IPS-15b (cell line): ENCODE measurements around the gene TRPM8.

ENCODE experiments used
- H3K27me3 ChIP-seq: one replicate; pipeline ENCODE4 v1.6.1; 2013; ENCODE audit warnings: low read length; ENCODE audit not compliant: control insufficient read depth, insufficient read depth
- H3K36me3 ChIP-seq: one replicate; pipeline ENCODE4 v1.6.1; 2013; ENCODE audit warnings: low read length; ENCODE audit not compliant: control insufficient read depth, insufficient read depth
- H3K4me1 ChIP-seq: one replicate; pipeline ENCODE4 v1.6.1; 2013; ENCODE audit warnings: mild to moderate bottlenecking, low read length; ENCODE audit not compliant: control insufficient read depth, insufficient read depth
- H3K4me3 ChIP-seq: one replicate; pipeline ENCODE4 v1.5.1; 2013; ENCODE audit warnings: low read depth, low read length
- H3K9ac ChIP-seq: one replicate; pipeline ENCODE4 v1.6.1; 2013; ENCODE audit warnings: low read depth, mild to moderate bottlenecking, low read length
- H3K9me3 ChIP-seq: one replicate; pipeline ENCODE4 v1.6.1; 2013; ENCODE audit warnings: mild to moderate bottlenecking, low read length; ENCODE audit not compliant: control insufficient read depth, insufficient read depth

Gene TRPM8

DNA sequence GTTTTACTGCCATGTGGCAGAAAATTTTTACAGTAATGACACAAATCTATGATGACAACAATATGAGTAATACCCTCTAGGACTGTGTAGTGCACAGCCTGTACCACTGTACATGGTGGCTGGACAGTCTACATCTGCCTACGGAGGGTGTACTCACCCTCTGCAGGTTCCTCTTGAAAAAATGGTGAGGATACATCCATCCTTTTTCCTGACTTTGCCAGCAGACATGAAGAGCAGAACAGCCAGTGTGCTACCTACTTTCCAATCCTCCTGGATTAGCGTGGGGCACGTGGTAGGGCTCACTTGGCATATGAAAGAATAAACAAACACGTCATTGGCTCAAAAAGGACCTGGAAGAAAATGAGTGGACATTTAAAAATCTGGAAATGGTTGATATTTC lies 62.6 kb downstream of the TRPM8 start:
- no peaks in the 10 kb centered on the region for H3K4me1 ChIP-seq
- H3K27me3 ChIP-seq, result no peaks in the 10 kb centered on the region
- H3K9ac ChIP-seq, result no peak overlapping the region
- H3K9me3 ChIP-seq, result no peaks in the 10 kb centered on the region
- no peaks in the 10 kb centered on the region for H3K36me3 ChIP-seq
- no peak overlapping the region for H3K4me3 ChIP-seq

- Histone ChIP-seq H3K4me1 (no peaks in the 10 kb centered on the region), H3K27me3 (no peaks in the 10 kb centered on the region), H3K9me3 (no peaks in the 10 kb centered on the region), H3K36me3 (no peaks in the 10 kb centered on the region), H3K4me3 (no peak overlapping the region), H3K9ac (no peak overlapping the region)
Observed at GRCh38 chr2:233980955-233981561, 63.9 kb downstream of the TRPM8 start.

GRCh38 chr2:233981574-233982420 lies 64.6 kb downstream of the TRPM8 start:
- no peaks in the 10 kb centered on the region for H3K9me3 ChIP-seq
- no peak overlapping the region for H3K4me3 ChIP-seq
- no peaks in the 10 kb centered on the region for H3K4me1 ChIP-seq
- no peak overlapping the region for H3K9ac ChIP-seq
- no peaks in the 10 kb centered on the region for H3K36me3 ChIP-seq
- no peaks in the 10 kb centered on the region for H3K27me3 ChIP-seq

GRCh38 chr2:233982421-233983121 lies 65.4 kb downstream of the TRPM8 start:
- Histone ChIP-seq H3K4me1 (no peaks in the 10 kb centered on the region), H3K27me3 (no peaks in the 10 kb centered on the region), H3K4me3 (no peak overlapping the region), H3K36me3 (no peaks in the 10 kb centered on the region), H3K9me3 (no peaks in the 10 kb centered on the region), H3K9ac (no peak overlapping the region)

- no peaks in the 10 kb centered on the region for H3K27me3 ChIP-seq
- no peaks in the 10 kb centered on the region for H3K4me1 ChIP-seq
- no peak overlapping the region for H3K4me3 ChIP-seq
- H3K36me3 ChIP-seq, result no peaks in the 10 kb centered on the region
- no peak overlapping the region for H3K9ac ChIP-seq
- H3K9me3 ChIP-seq, result no peaks in the 10 kb centered on the region
Observed at GRCh38 chr2:233983445-233983844, 66.3 kb downstream of the TRPM8 start.

DNA sequence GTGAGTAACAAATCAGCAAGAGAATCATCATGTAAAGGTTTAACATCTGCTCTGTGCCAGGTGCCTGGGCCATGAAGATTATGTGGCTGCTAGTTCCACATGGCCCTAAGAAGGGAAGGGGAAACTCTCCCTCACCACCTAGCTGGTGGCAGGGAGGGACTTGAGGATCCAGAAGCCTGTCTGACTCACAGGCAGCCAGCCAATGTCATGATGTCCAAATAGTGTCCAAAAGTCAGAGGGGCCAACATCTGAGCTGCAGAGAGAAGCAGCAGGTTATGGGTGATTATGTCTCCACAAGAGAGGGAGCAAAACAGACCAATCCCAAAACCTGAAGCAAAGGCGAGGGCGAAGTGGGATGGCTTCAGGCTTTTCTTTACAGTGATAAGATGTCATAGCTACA lies 71.4 kb downstream of the TRPM8 start:
- Histone ChIP-seq H3K9ac (no peak overlapping the region), H3K9me3 (peaks cover 4% of the 10 kb centered on the region), H3K4me1 (no peaks in the 10 kb centered on the region), H3K4me3 (no peak overlapping the region), H3K36me3 (no peaks in the 10 kb centered on the region), H3K27me3 (no peaks in the 10 kb centered on the region)

GRCh38 chr2:233989221-233989858 lies 72.2 kb downstream of the TRPM8 start:
- Histone ChIP-seq H3K9ac (no peak overlapping the region), H3K4me3 (no peak overlapping the region), H3K9me3 (peaks cover 4% of the 10 kb centered on the region), H3K36me3 (no peaks in the 10 kb centered on the region), H3K27me3 (no peaks in the 10 kb centered on the region), H3K4me1 (no peaks in the 10 kb centered on the region)

GRCh38 chr2:233990261-233990798 lies 73.2 kb downstream of the TRPM8 start:
- Histone ChIP-seq H3K27me3 (no peaks in the 10 kb centered on the region), H3K4me3 (no peak overlapping the region), H3K36me3 (no peaks in the 10 kb centered on the region), H3K9me3 (peaks cover 4% of the 10 kb centered on the region), H3K4me1 (no peaks in the 10 kb centered on the region), H3K9ac (no peak overlapping the region)

- no peaks in the 10 kb centered on the region for H3K4me1 ChIP-seq
- H3K9me3 ChIP-seq, result peaks cover 4% of the 10 kb centered on the region
- no peak overlapping the region for H3K9ac ChIP-seq
- no peaks in the 10 kb centered on the region for H3K27me3 ChIP-seq
- no peak overlapping the region for H3K4me3 ChIP-seq
- H3K36me3 ChIP-seq, result no peaks in the 10 kb centered on the region
Observed at GRCh38 chr2:233991196-233991595, 74.0 kb downstream of the TRPM8 start.

GRCh38 chr2:233992513-233993217 lies 75.5 kb downstream of the TRPM8 start:
- H3K4me1 ChIP-seq, result no peaks in the 10 kb centered on the region
- H3K4me3 ChIP-seq, result no peak overlapping the region
- H3K9me3 ChIP-seq, result peaks cover 4% of the 10 kb centered on the region
- H3K36me3 ChIP-seq, result no peaks in the 10 kb centered on the region
- no peak overlapping the region for H3K9ac ChIP-seq
- H3K27me3 ChIP-seq, result no peaks in the 10 kb centered on the region

- no peaks in the 10 kb centered on the region for H3K27me3 ChIP-seq
- H3K4me3 ChIP-seq, result no peak overlapping the region
- peaks cover 4% of the 10 kb centered on the region for H3K9me3 ChIP-seq
- H3K36me3 ChIP-seq, result no peaks in the 10 kb centered on the region
- H3K9ac ChIP-seq, result no peak overlapping the region
- H3K4me1 ChIP-seq, result no peaks in the 10 kb centered on the region
Observed at GRCh38 chr2:233993461-233993860, 76.3 kb downstream of the TRPM8 start.
